ENCODE data around the gene CYP27B1. TPM values are rescaled to one million over a fixed set of nuclear protein-coding genes. Genes with fewer than 3 reads are reported as not detected.

The CYP27B1 gene
- total RNA-seq, 1 experiment from 2014 or later: 11.6 TPM

DNA sequence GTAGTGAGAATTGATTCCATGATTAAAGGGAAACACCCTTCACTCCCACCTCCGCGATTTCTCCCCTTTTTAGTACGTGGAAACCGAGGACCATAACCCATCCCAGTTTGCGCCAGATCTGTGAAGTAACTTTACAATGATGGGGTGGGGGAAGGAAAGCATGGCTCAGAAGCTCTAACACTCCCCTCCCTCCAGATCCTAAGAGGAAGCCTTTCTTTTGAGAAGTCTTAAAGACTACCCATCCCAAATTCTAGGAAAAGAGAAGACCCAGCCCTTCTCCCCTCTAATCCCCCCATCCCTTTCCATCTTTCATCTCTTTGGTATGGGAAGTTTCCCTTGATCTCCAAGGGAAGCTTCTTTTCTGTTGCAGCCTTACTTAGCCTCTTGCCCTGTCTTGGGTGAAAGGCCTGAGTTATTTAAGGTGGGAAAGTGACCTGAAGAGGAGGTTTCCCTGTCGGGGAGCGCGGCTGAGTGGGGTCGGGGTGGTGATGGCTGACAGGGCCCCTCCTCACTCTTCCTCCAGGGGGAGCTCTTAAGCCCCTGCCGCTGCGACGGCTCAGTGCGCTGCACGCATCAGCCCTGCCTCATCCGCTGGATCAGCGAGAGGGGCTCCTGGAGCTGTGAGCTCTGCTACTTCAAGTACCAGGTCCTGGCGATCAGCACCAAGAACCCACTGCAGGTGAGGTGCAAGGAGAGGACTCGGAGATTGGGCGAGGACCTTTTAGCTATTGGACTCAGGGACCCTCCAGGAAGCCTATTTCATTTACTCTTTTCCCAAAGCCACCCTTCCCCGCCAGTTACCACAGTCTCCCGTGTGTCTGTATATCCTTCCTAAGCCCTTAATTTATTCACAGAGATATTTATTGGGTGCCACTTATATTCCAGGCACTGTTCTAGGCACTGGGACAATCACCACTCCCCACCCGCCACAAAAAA lies 10.2 kb downstream of the CYP27B1 start:
- H3K27ac ChIP-seq (ENCODE audit: low read depth, low read length): no peak overlapping the region
- intact Hi-C loops (cut with micrococcal nuclease): no loop called here
- H4K20me1 ChIP-seq (ENCODE audit: insufficient read depth): no peaks in the 10 kb centered on the region
- peak overlapping the region; percentile 48 for H3K9ac ChIP-seq (ENCODE audit: low read length)
- ChIA-PET POLR2A (interaction anchor here (1.1 kb wide), 2 partner anchors 10 to 12 kb away, joined by 7 to 12 read pairs; partner anchors contain the start of genes CYP27B1 and TSPAN31), CTCF (interaction anchor here (0.7 to 2.3 kb wide), 9 partner anchors 10 to 298 kb away, joined by 3 to 51 read pairs (median 6); partner anchors contain the start of genes AVIL, CYP27B1, EEF1AKMT3 and METTL1), RAD21 (ENCODE audit: low non-redundant PET in 1 of 2, low total read pairs in 2 of 2, uncharacterized antibody in 2 of 2, unreplicated experiment in 2 of 2) (interaction anchor here in 1 of 2 experiments (1.2 kb wide), 1 partner anchor 174 kb away, joined by 3 read pairs; no protein-coding TSS in a partner anchor)
- H3K79me2 ChIP-seq (ENCODE audit: insufficient read depth, low read length): peaks cover 5% of the 10 kb centered on the region
- ATAC-seq: peak; percentile 51
- peaks cover 20 to 37% of the 10 kb centered on the region in 2 experiments for H3K4me1 ChIP-seq (ENCODE audit: control insufficient read depth in 1 of 2, insufficient read depth in 2 of 2, low read length in 2 of 2)
- H3K4me2 ChIP-seq (ENCODE audit: low read length): peak overlapping the region; percentile 93
- H3K27me3 ChIP-seq (ENCODE audit: insufficient read depth, low read length): no peaks in the 10 kb centered on the region
- no peak for DNase-seq (ENCODE audit: low read depth, low spot score)
- H3K4me3 ChIP-seq (replicated peaks in 1 of 2; ENCODE audit: low read depth in 1 of 2, low read length in 2 of 2): peak overlapping the region; percentile 59 to 64
- H3K36me3 ChIP-seq (ENCODE audit: control insufficient read depth in 1 of 2, insufficient read depth in 2 of 2, low read length in 2 of 2): no peaks in the 10 kb centered on the region
- no peak overlapping the region for H2AFZ ChIP-seq (ENCODE audit: low read depth, low read length, poor library complexity, severe bottlenecking)
- no TSS peak for BruUV-seq (replicated peaks)
- TF ChIP-seq, protein P1, sequence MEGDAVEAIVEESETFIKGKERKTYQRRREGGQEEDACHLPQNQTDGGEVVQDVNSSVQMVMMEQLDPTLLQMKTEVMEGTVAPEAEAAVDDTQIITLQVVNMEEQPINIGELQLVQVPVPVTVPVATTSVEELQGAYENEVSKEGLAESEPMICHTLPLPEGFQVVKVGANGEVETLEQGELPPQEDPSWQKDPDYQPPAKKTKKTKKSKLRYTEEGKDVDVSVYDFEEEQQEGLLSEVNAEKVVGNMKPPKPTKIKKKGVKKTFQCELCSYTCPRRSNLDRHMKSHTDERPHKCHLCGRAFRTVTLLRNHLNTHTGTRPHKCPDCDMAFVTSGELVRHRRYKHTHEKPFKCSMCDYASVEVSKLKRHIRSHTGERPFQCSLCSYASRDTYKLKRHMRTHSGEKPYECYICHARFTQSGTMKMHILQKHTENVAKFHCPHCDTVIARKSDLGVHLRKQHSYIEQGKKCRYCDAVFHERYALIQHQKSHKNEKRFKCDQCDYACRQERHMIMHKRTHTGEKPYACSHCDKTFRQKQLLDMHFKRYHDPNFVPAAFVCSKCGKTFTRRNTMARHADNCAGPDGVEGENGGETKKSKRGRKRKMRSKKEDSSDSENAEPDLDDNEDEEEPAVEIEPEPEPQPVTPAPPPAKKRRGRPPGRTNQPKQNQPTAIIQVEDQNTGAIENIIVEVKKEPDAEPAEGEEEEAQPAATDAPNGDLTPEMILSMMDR (IDR thresholded peaks at IDR 0.05 in 2 of 3, conservative IDR thresholded peaks at IDR 0.05 in 1 of 3; ENCODE audit: borderline replicate concordance in 1 of 3, insufficient read depth in 1 of 3, low read depth in 2 of 3, low read length in 2 of 3): peak in 2 of 3 experiments; percentile 89 to 96; a peak in 4 of 6 replicates
- peak; percentile 31; the same call in 1 of the 2 replicates for TF ChIP-seq POLR2AphosphoS5 (IDR thresholded peaks at IDR 0.05; ENCODE audit: low read depth, low read length)
- TF ChIP-seq, protein P2, sequence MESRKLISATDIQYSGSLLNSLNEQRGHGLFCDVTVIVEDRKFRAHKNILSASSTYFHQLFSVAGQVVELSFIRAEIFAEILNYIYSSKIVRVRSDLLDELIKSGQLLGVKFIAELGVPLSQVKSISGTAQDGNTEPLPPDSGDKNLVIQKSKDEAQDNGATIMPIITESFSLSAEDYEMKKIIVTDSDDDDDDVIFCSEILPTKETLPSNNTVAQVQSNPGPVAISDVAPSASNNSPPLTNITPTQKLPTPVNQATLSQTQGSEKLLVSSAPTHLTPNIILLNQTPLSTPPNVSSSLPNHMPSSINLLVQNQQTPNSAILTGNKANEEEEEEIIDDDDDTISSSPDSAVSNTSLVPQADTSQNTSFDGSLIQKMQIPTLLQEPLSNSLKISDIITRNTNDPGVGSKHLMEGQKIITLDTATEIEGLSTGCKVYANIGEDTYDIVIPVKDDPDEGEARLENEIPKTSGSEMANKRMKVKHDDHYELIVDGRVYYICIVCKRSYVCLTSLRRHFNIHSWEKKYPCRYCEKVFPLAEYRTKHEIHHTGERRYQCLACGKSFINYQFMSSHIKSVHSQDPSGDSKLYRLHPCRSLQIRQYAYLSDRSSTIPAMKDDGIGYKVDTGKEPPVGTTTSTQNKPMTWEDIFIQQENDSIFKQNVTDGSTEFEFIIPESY (IDR thresholded peaks at IDR 0.05; ENCODE audit: extremely low read depth, insufficient replicate concordance, low read length): no peak
- H3K9me2 ChIP-seq (ENCODE audit: insufficient read depth): no peaks in the 10 kb centered on the region
- H3K9me3 ChIP-seq (ENCODE audit: control insufficient read depth in 1 of 2, insufficient read depth in 1 of 2, low read depth in 1 of 2, low read length in 2 of 2): no peaks in the 10 kb centered on the region

All from HCT116 (cell line).